SK-N-SH (cell line): ENCODE results near the gene TPP2. TPM values are rescaled to one million over a fixed set of nuclear protein-coding genes. Genes with fewer than 3 reads are reported as not detected.

Experiments
- CTCF ChIA-PET: fragments of 300-600, 350-600 bp; formaldehyde crosslinking; extraction: SDS; loops from one replicate; lab custom pipeline; 2021; lab: Yijun Ruan, JAX
- POLR2A ChIA-PET: fragments of 350-600 bp; sonication (Branson Sonifier 250); formaldehyde crosslinking; extraction: SDS; loops from one replicate; lab custom pipeline; 2020; ENCODE audit warnings: antibody characterized with exemption, inconsistent platforms; lab: Yijun Ruan, JAX
- DNase-seq: peaks from one replicate; pipeline ENCODE4 v3.0.0; 2012
- H2AFZ ChIP-seq: fragments of 200-600 bp; sonication (generic); 2 replicates; pipeline ENCODE4 v1.8.1; 2016; ENCODE audit warnings: antibody characterized with exemption, mild to moderate bottlenecking, low read depth
- H3F3A ChIP-seq: fragments of 200-600 bp; sonication (generic); replicated peaks from 2 replicates; pipeline ENCODE3; 2016; ENCODE audit warnings: antibody characterized with exemption, mild to moderate bottlenecking; ENCODE audit not compliant: insufficient read depth
- H3K27ac ChIP-seq, 2 experiments: fragments of 200-500 bp in 1 of 2; fragments of 200-600 bp in 1 of 2; sonication (Bioruptor generic) in 1 of 2; sonication (generic), shearing (Covaris generic) in 1 of 2; 2 replicates each; pipeline versions ENCODE4 v1.5.1 to v1.6.1; 2014 to 2016; ENCODE audit warnings: low read depth in 2 of 2, inconsistent platforms in 1 of 2, low read length in 1 of 2, mild to moderate bottlenecking in 1 of 2, mixed read lengths in 1 of 2
- H3K27me3 ChIP-seq: fragments of 200-600 bp; sonication (generic), shearing (Covaris generic); 2 replicates; pipeline ENCODE4 v1.6.1; 2016; ENCODE audit warnings: mixed run types; ENCODE audit not compliant: insufficient read depth
- H3K36me3 ChIP-seq, 2 experiments: fragments of 200-500 bp in 1 of 2; fragments of 200-600 bp in 1 of 2; sonication (Bioruptor generic) in 1 of 2; sonication (generic) in 1 of 2; replicated peaks in 1 of 2; 2 replicates each; pipeline versions ENCODE3 to v1.5.1; 2014 to 2016; ENCODE audit warnings: low read length in 1 of 2, mild to moderate bottlenecking in 1 of 2; ENCODE audit not compliant: insufficient read depth in 2 of 2, control insufficient read depth in 1 of 2
- H3K4me1 ChIP-seq, 2 experiments: fragments of 200-500 bp in 1 of 2; fragments of 200-600 bp in 1 of 2; sonication (Bioruptor generic) in 1 of 2; sonication (generic), shearing (Covaris generic) in 1 of 2; 2 replicates each; pipeline versions ENCODE4 v1.5.1 to v1.6.1; 2014 to 2016; ENCODE audit warnings: low read depth in 1 of 2, low read length in 1 of 2, mixed run types in 1 of 2; ENCODE audit not compliant: insufficient read depth in 2 of 2, control insufficient read depth in 1 of 2
- H3K4me2 ChIP-seq: fragments of 200-600 bp; sonication (generic), shearing (Covaris generic); 2 replicates; pipeline ENCODE4 v1.6.1; 2017; ENCODE audit warnings: mixed run types
- H3K4me3 ChIP-seq, 2 experiments: fragments of 200-500 bp in 1 of 2; fragments of 200-600 bp in 1 of 2; sonication (Bioruptor generic) in 1 of 2; sonication (generic), shearing (Covaris generic) in 1 of 2; 2 replicates each; pipeline versions ENCODE4 v1.5.1 to v1.8.1; 2014 to 2016; ENCODE audit warnings: low read depth in 2 of 2, inconsistent platforms in 1 of 2, low read length in 1 of 2, mild to moderate bottlenecking in 1 of 2, mixed read lengths in 1 of 2, moderate library complexity in 1 of 2
- H3K79me2 ChIP-seq: fragments of 200-600 bp; sonication (generic); 2 replicates; pipeline ENCODE4 v1.8.1; 2017; ENCODE audit warnings: mild to moderate bottlenecking; ENCODE audit not compliant: insufficient read depth
- H3K9ac ChIP-seq: fragments of 200-600 bp; sonication (generic); 2 replicates; pipeline ENCODE4 v1.6.1; 2017; ENCODE audit warnings: mixed run types
- H3K9me2 ChIP-seq: fragments of 200-600 bp; sonication (generic); 2 replicates; pipeline ENCODE4 v1.6.1; 2017; ENCODE audit warnings: mixed run types
- H3K9me3 ChIP-seq: fragments of 200-600 bp; sonication (generic); 2 replicates; pipeline ENCODE4 v1.6.1; 2017; ENCODE audit warnings: mixed run types, mild to moderate bottlenecking, moderate library complexity
- H4K20me1 ChIP-seq: fragments of 200-600 bp; sonication (generic); 2 replicates; pipeline ENCODE4 v1.6.1; 2017; ENCODE audit warnings: mild to moderate bottlenecking, mixed run types; ENCODE audit not compliant: insufficient read depth
- CHD2 ChIP-seq: fragments of 150-350 bp; IDR thresholded peaks from 2 replicates; pipeline ENCODE4 v1.6.1; 2018; ENCODE audit warnings: low read length; ENCODE audit not compliant: partially characterized antibody
- EP300 ChIP-seq, 2 experiments: IDR thresholded peaks; 2 replicates each; pipeline versions ENCODE4 v1.4.0 to v1.6.1; 2012; ENCODE audit warnings: borderline replicate concordance in 1 of 2, low read depth in 1 of 2, low read length in 1 of 2
- FOSL2 ChIP-seq: IDR thresholded peaks from 2 replicates; pipeline ENCODE4 v1.4.0; 2012; ENCODE audit warnings: low read depth, mild to moderate bottlenecking, moderate library complexity, borderline replicate concordance
- FOXM1 ChIP-seq: IDR thresholded peaks from 2 replicates; pipeline ENCODE4 v1.4.0; 2012; ENCODE audit warnings: low read depth, mild to moderate bottlenecking
- GATA2 ChIP-seq: sonication (generic); formaldehyde crosslinking; IDR thresholded peaks from 2 replicates; pipeline ENCODE4 v1.5.0; 2020; ENCODE audit warnings: mild to moderate bottlenecking, missing genetic modification reagents
- JUND ChIP-seq: IDR thresholded peaks from 2 replicates; pipeline ENCODE4 v1.4.0; 2012
- MEF2A ChIP-seq: IDR thresholded peaks from 2 replicates; pipeline ENCODE4 v1.4.0; 2012; ENCODE audit warnings: low read depth, borderline replicate concordance
- MXI1 ChIP-seq: IDR thresholded peaks from 2 replicates; pipeline ENCODE4 v1.6.1; 2012; ENCODE audit warnings: mild to moderate bottlenecking, low read depth, low read length, improper control_type of control experiment
- NFIC ChIP-seq: IDR thresholded peaks from 2 replicates; pipeline ENCODE4 v1.4.0; 2012; ENCODE audit warnings: borderline replicate concordance
- NRF1 ChIP-seq: IDR thresholded peaks from 2 replicates; pipeline ENCODE4 v1.6.1; 2012; ENCODE audit warnings: low read depth, mild to moderate bottlenecking, low read length
- RAD21 ChIP-seq: IDR thresholded peaks from 2 replicates; pipeline ENCODE4 v1.6.1; 2012; ENCODE audit warnings: mild to moderate bottlenecking, low read length
- TEAD4 ChIP-seq: IDR thresholded peaks from 2 replicates; pipeline ENCODE4 v1.4.0; 2012; ENCODE audit warnings: mild to moderate bottlenecking, borderline replicate concordance; ENCODE audit not compliant: insufficient read depth
- polyA plus RNA-seq, 3 experiments: library from polyadenylated mRNA; depleted of rRNA; stranded (reverse); fragments of >200 nt; gene quantifications; 2 replicates each; pipeline ENCODE4 v1.2.3, GENCODE V29; 2012
- TF ChIP-seq, protein P1 (sequence below): IDR thresholded peaks from 2 replicates; pipeline ENCODE4 v1.4.0; 2012; ENCODE audit warnings: low read depth, borderline replicate concordance
- TF ChIP-seq, protein P2 (sequence below): IDR thresholded peaks from 2 replicates; pipeline ENCODE4 v1.4.0; 2012; ENCODE audit warnings: low read depth
- TF ChIP-seq, protein P3 (sequence below): fragments of 150-350 bp; IDR thresholded peaks from 2 replicates; pipeline ENCODE4 v1.6.1; 2017; ENCODE audit warnings: antibody characterized with exemption, low read length, low read depth, borderline replicate concordance

TPP2 gene
- polyA plus RNA-seq, 1 of the 3 experiments (the other 2 are of a cell fraction): 8.3 TPM

DNA sequence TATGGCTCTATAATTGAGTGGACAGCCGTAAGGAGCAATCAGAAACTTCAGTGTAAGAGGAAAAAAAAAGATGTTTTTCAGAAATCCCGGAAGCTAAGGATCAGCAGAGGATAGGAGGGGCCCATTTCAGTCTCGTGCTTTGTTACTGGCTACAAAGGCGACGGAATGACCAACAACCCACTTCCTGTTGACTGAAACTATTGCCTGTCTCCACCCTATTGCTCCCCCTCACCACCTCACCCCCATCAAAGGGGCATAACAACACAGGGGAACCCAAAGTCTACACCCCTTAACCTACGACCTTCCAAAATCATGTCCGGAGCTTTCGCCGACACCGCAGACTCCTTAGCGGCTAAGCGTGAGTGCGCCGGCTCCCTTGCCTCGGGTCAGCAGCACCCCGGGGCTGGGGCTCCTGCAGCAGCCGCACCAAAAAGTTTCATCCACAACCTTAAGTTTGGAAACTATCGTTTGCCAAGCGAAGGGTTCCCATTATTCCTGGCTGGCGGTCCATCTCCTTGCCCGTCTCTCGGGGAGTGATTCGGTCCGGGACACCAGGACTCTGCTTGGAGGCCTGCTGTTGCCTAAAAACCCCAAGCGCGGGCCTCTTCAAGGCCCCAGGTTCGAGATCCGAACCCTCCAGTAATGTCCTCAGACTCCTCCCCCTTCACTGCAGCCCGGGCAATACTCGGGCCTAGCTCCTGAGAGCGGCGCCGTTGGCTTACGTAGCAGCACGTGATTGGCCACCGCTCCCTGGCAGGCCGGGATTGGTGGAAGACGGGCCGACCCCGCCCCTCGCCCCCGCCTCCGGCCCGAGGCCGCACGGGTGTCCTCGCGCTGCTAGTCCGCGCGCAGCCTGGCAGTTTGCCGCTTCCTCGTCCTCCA, at the start of gene TPP2 (continued):
- no peak for TF ChIP-seq FOSL2
- peak; percentile 59; the same call in 1 of the 2 replicates for TF ChIP-seq NFIC
- TF ChIP-seq, protein P1, sequence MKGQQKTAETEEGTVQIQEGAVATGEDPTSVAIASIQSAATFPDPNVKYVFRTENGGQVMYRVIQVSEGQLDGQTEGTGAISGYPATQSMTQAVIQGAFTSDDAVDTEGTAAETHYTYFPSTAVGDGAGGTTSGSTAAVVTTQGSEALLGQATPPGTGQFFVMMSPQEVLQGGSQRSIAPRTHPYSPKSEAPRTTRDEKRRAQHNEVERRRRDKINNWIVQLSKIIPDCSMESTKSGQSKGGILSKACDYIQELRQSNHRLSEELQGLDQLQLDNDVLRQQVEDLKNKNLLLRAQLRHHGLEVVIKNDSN: peak; percentile 78
- no peak for TF ChIP-seq GATA2 (CRISPR knock-in tag)
- TF ChIP-seq FOXM1: no peak
- TF ChIP-seq, protein P2, sequence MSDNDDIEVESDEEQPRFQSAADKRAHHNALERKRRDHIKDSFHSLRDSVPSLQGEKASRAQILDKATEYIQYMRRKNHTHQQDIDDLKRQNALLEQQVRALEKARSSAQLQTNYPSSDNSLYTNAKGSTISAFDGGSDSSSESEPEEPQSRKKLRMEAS: peak; percentile 83
- TF ChIP-seq EP300 (IDR thresholded peaks at IDR 0.05; ENCODE audit: borderline replicate concordance in 1 of 2, low read depth in 1 of 2, low read length in 1 of 2): no peak
- TF ChIP-seq RAD21: no peak
- peak; percentile 63 for TF ChIP-seq NRF1
- no peak for TF ChIP-seq JUND
- TF ChIP-seq, protein P3, sequence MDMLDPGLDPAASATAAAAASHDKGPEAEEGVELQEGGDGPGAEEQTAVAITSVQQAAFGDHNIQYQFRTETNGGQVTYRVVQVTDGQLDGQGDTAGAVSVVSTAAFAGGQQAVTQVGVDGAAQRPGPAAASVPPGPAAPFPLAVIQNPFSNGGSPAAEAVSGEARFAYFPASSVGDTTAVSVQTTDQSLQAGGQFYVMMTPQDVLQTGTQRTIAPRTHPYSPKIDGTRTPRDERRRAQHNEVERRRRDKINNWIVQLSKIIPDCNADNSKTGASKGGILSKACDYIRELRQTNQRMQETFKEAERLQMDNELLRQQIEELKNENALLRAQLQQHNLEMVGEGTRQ: peak; percentile 36; the same call in 1 of the 2 replicates
- TF ChIP-seq CHD2: peak; percentile 92
- TF ChIP-seq, all 33 proteins: peak for 16

DNA sequence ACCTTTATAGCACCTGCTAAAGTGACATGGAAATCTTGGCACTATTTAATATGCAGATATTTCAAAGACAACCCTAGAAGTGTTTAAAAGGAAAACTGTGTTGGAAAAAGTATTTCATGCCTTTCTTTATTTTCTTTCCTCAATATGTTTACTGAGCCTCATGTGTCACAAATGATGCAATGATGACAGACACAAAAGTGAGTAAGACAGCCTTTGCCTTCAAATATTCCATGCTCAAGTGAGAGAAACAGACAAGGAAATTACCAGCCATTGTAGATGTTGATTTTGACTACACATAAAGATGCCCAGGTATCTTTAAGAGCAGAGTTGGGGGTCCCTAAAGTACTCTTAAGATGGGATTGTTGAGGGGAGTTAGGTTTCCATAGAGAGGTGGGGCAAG, 48.0 kb upstream of the TPP2 start:
- ChIA-PET POLR2A (no interaction called here), CTCF (no interaction called here)
- H3K27ac ChIP-seq: no peak overlapping the region
- H3F3A ChIP-seq: no peaks in the 10 kb centered on the region
- H3K9me2 ChIP-seq: no peaks in the 10 kb centered on the region
- H3K9ac ChIP-seq: no peak overlapping the region
- no peaks in the 10 kb centered on the region for H4K20me1 ChIP-seq
- no peak overlapping the region for H2AFZ ChIP-seq
- no peak overlapping the region for H3K4me2 ChIP-seq
- H3K79me2 ChIP-seq: no peaks in the 10 kb centered on the region
- DNase-seq: no peak
- no peaks in the 10 kb centered on the region for H3K27me3 ChIP-seq
- H3K4me1 ChIP-seq: peaks cover 0 to 3% of the 10 kb centered on the region in 2 experiments; a peak in 2 of 4 replicates
- H3K4me3 ChIP-seq: no peak overlapping the region
- H3K9me3 ChIP-seq: no peaks in the 10 kb centered on the region
- H3K36me3 ChIP-seq: no peaks in the 10 kb centered on the region
- TF ChIP-seq MEF2A (no peak), NFIC (no peak), MXI1 (no peak), TEAD4 (no peak)
